ENCODE measurements around the gene IRF9.

DNA sequence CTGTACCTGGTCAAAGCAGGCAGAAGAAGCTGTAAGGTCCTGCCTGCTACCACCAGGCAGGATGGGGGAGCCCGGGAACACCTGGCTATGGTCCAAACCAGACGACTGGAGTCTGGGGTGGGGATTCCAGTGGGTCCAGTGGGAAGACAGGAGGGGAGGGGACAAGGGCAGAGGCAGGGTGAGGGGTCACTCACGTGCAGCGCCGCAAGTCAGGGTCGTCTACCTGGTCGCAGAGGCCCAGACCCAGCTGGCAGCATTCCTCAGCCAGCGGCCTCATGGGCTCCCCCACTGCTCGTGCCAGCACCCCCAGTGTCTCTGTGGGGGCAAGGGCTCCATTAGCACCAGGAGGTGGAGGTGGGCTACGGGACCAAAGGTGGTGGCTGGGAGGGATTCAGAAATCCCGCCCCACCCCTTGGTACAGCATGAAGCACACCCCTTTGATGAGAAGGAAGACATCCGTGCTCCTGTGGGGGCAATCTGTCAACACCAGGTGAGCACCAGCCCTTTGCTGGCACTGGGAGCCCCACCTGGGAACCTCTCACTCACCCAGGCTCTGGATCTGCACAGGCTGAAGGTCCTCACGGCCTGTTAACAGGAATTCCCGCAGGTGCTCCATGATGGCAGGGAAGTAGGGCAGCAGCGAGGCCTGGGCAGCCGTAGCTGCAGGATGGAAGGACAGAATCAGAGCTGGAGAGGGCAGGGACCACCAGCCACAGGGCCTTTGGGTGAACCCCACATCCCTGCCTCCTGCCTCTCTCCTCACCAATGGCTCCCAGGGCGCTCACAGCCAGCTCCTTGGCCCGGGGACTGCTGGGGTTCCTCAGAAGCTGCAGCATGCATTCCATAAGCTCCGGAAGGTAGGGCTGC, 23.3 kb downstream of the IRF9 start:
- TF ChIP-seq, protein P1, sequence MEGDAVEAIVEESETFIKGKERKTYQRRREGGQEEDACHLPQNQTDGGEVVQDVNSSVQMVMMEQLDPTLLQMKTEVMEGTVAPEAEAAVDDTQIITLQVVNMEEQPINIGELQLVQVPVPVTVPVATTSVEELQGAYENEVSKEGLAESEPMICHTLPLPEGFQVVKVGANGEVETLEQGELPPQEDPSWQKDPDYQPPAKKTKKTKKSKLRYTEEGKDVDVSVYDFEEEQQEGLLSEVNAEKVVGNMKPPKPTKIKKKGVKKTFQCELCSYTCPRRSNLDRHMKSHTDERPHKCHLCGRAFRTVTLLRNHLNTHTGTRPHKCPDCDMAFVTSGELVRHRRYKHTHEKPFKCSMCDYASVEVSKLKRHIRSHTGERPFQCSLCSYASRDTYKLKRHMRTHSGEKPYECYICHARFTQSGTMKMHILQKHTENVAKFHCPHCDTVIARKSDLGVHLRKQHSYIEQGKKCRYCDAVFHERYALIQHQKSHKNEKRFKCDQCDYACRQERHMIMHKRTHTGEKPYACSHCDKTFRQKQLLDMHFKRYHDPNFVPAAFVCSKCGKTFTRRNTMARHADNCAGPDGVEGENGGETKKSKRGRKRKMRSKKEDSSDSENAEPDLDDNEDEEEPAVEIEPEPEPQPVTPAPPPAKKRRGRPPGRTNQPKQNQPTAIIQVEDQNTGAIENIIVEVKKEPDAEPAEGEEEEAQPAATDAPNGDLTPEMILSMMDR (IDR thresholded peaks at IDR 0.05), result no peak
- no peak for TF ChIP-seq ZFX (IDR thresholded peaks at IDR 0.05; ENCODE audit: borderline replicate concordance)
